LNCaP clone FGC (cell line): ENCODE measurements around the gene MYBBP1A.

Experiments used
- DNase-seq: peaks from one replicate; pipeline ENCODE4 v3.0.0-alpha.2; 2011; ENCODE audit warnings: low read depth
- H3K4me3 ChIP-seq: 2 replicates; pipeline ENCODE4 v1.5.1; 2011; ENCODE audit warnings: mild to moderate bottlenecking, low read depth, low read length, control low read depth
- CTCF ChIP-seq: IDR thresholded peaks from 2 replicates; pipeline ENCODE4 v1.5.1; 2012; ENCODE audit warnings: mild to moderate bottlenecking; ENCODE audit not compliant: control insufficient read depth, insufficient read depth; ENCODE audit errors: extremely low read depth

The MYBBP1A gene

GRCh38 chr17:4577386-4577993, 22.3 kb upstream of the MYBBP1A start:
- H3K4me3 ChIP-seq, result no peak overlapping the region
- DNase-seq, result no peak
- TF ChIP-seq CTCF, result no peak

GRCh38 chr17:4576729-4577322, 21.6 kb upstream of the MYBBP1A start:
- DNase-seq, result no peak
- no peak for TF ChIP-seq CTCF
- no peak overlapping the region for H3K4me3 ChIP-seq

- no peak overlapping the region for H3K4me3 ChIP-seq
- no peak for DNase-seq
- TF ChIP-seq CTCF, result no peak
Observed at GRCh38 chr17:4576161-4576558, 21.0 kb upstream of the MYBBP1A start.

GRCh38 chr17:4574448-4575045, 19.4 kb upstream of the MYBBP1A start:
- DNase-seq, result no peak
- no peak for TF ChIP-seq CTCF
- H3K4me3 ChIP-seq, result no peak overlapping the region

- no peak for DNase-seq
- no peak for TF ChIP-seq CTCF
- H3K4me3 ChIP-seq, result no peak overlapping the region
Observed at GRCh38 chr17:4573669-4574068, 18.5 kb upstream of the MYBBP1A start.

- H3K4me3 ChIP-seq, result no peak overlapping the region
- no peak for DNase-seq
- TF ChIP-seq CTCF, result no peak
Observed at GRCh38 chr17:4573115-4573514, 17.9 kb upstream of the MYBBP1A start.
